IMR-90 (cell line): ENCODE data around the gene SLC6A17. TPM values are rescaled to one million over a fixed set of nuclear protein-coding genes. Genes with fewer than 3 reads are reported as not detected.

Experiments
- ATAC-seq: fragments of 200-7000 bp; cut with Tn5 transposase; 2 replicates; pipeline ENCODE4 v1.9.1; 2020; ENCODE audit warnings: low read depth, mild to moderate bottlenecking, moderate library complexity
- BruUV-seq: library from RNA; stranded (reverse); fragments of 400-500 nt; replicated peaks from 2 replicates; lab custom pipeline; 2021; lab: Mats Ljungman, UMichigan
- CTCF ChIA-PET: fragments of 300-600 bp; formaldehyde crosslinking; extraction: SDS; loops from one replicate; lab custom pipeline; 2021; ENCODE audit warnings: antibody characterized with exemption; lab: Yijun Ruan, JAX
- POLR2A ChIA-PET: fragments of 300-600 bp; sonication (Branson Sonifier 250); formaldehyde crosslinking; loops from one replicate; lab custom pipeline; 2022; ENCODE audit warnings: antibody characterized with exemption; ENCODE audit not compliant: unreplicated experiment; lab: Charles Lee
- DNase-seq: peaks from one replicate; pipeline ENCODE4 v3.0.0; 2013
- H2AFZ ChIP-seq: replicated peaks from 2 replicates; pipeline ENCODE3; 2013; ENCODE audit warnings: low read length, mild to moderate bottlenecking; ENCODE audit not compliant: poor library complexity
- H2AK5ac ChIP-seq: 2 replicates; pipeline ENCODE4 v1.6.1; 2013; ENCODE audit warnings: low read depth, low read length, inconsistent platforms
- H2AK9ac ChIP-seq: replicated peaks from 2 replicates; pipeline ENCODE3; 2013; ENCODE audit warnings: mild to moderate bottlenecking, low read depth, low read length, moderate library complexity; ENCODE audit not compliant: poor library complexity
- H2BK120ac ChIP-seq: 2 replicates; pipeline ENCODE4 v1.6.1; 2013; ENCODE audit warnings: low read depth, low read length, inconsistent platforms
- H2BK15ac ChIP-seq: 3 replicates; pipeline ENCODE4 v1.6.1; 2013; ENCODE audit warnings: low read depth, low read length, inconsistent platforms
- H2BK20ac ChIP-seq: 2 replicates; pipeline ENCODE4 v1.6.1; 2013; ENCODE audit warnings: low read depth, mild to moderate bottlenecking, inconsistent platforms, low read length, moderate library complexity
- H2BK5ac ChIP-seq: 2 replicates; pipeline ENCODE4 v1.6.1; 2013; ENCODE audit warnings: mild to moderate bottlenecking, low read depth, low read length, inconsistent platforms; ENCODE audit not compliant: poor library complexity, severe bottlenecking
- H3K14ac ChIP-seq: replicated peaks from 2 replicates; pipeline ENCODE4 v1.6.1; 2013; ENCODE audit warnings: low read depth, low read length, inconsistent platforms
- H3K18ac ChIP-seq: 2 replicates; pipeline ENCODE4 v1.6.1; 2013; ENCODE audit warnings: low read depth, low read length, control low read depth
- H3K23ac ChIP-seq: 2 replicates; pipeline ENCODE4 v1.6.1; 2013; ENCODE audit warnings: low read depth, low read length, inconsistent platforms
- H3K27ac ChIP-seq: 2 replicates; pipeline ENCODE4 v1.5.1; 2013; ENCODE audit warnings: mild to moderate bottlenecking, control low read depth, low read length; ENCODE audit not compliant: insufficient read depth
- H3K27me3 ChIP-seq: 2 replicates; pipeline ENCODE4 v1.6.1; 2013; ENCODE audit warnings: low read length; ENCODE audit not compliant: control insufficient read depth, insufficient read depth
- H3K36me3 ChIP-seq: 2 replicates; pipeline ENCODE4 v1.6.1; 2013; ENCODE audit warnings: low read length, mixed read lengths; ENCODE audit not compliant: control insufficient read depth, insufficient read depth
- H3K4ac ChIP-seq: 2 replicates; pipeline ENCODE4 v1.6.1; 2013; ENCODE audit warnings: low read depth, low read length, inconsistent platforms
- H3K4me1 ChIP-seq: 2 replicates; pipeline ENCODE4 v1.6.1; 2013; ENCODE audit warnings: low read length, mixed read lengths; ENCODE audit not compliant: control insufficient read depth, insufficient read depth
- H3K4me2 ChIP-seq: 2 replicates; pipeline ENCODE4 v1.6.1; 2013; ENCODE audit warnings: low read depth, mild to moderate bottlenecking, control low read depth, low read length, moderate library complexity
- H3K4me3 ChIP-seq: 2 replicates; pipeline ENCODE4 v1.5.1; 2013; ENCODE audit warnings: low read depth, mild to moderate bottlenecking, control low read depth, low read length, moderate library complexity; ENCODE audit not compliant: insufficient read depth
- H3K56ac ChIP-seq: 2 replicates; pipeline ENCODE4 v1.6.1; 2013; ENCODE audit warnings: low read length, inconsistent platforms; ENCODE audit not compliant: insufficient read depth; ENCODE audit errors: extremely low read depth
- H3K79me1 ChIP-seq, 2 experiments: 2 replicates each; pipeline ENCODE4 v1.6.1; 2013; ENCODE audit warnings: low read length in 2 of 2, inconsistent platforms in 1 of 2, low read depth in 1 of 2
- H3K9ac ChIP-seq: 2 replicates; pipeline ENCODE4 v1.6.1; 2013; ENCODE audit warnings: low read depth, low read length, control low read depth
- H3K9me1 ChIP-seq: 2 replicates; pipeline ENCODE4 v1.6.1; 2013; ENCODE audit warnings: low read length, inconsistent platforms; ENCODE audit not compliant: insufficient read depth
- H3K9me3 ChIP-seq: 2 replicates; pipeline ENCODE4 v1.6.1; 2013; ENCODE audit warnings: low read length; ENCODE audit not compliant: control insufficient read depth, insufficient read depth
- H4K20me1 ChIP-seq: 2 replicates; pipeline ENCODE4 v1.6.1; 2013; ENCODE audit warnings: low read length, inconsistent platforms; ENCODE audit not compliant: insufficient read depth
- H4K5ac ChIP-seq: 2 replicates; pipeline ENCODE4 v1.6.1; 2013; ENCODE audit warnings: mild to moderate bottlenecking, low read depth, low read length, control low read depth
- H4K8ac ChIP-seq, 2 experiments: 2 replicates each; pipeline ENCODE4 v1.6.1; 2013; ENCODE audit warnings: low read depth in 2 of 2, low read length in 2 of 2, control low read depth in 1 of 2, inconsistent platforms in 1 of 2
- H4K91ac ChIP-seq: 2 replicates; pipeline ENCODE4 v1.6.1; 2013; ENCODE audit warnings: low read depth, low read length, inconsistent platforms; ENCODE audit not compliant: insufficient read depth
- BHLHE40 ChIP-seq: fragments of 150-350 bp; IDR thresholded peaks from 2 replicates; pipeline ENCODE4 v1.6.1; 2016; ENCODE audit warnings: mild to moderate bottlenecking, low read depth, low read length
- MXI1 ChIP-seq: IDR thresholded peaks from 2 replicates; pipeline ENCODE4 v1.6.1; 2012; ENCODE audit warnings: low read depth, mild to moderate bottlenecking, low read length, moderate library complexity, borderline replicate concordance
- POLR2A ChIP-seq: IDR thresholded peaks from 2 replicates; pipeline ENCODE4 v1.6.1; 2012; ENCODE audit warnings: mild to moderate bottlenecking, low read depth, low read length
- WGBS, 2 experiments: methylation state at CpG; one replicate each; pipeline versions ENCODE4 v1.1.5 to v1.1.7; 2013; ENCODE audit warnings: missing lambda C conversion rate in 2 of 2; ENCODE audit not compliant: insufficient read length in 1 of 2; ENCODE audit errors: extremely low coverage in 2 of 2; 5-methylcytosine and 5-hydroxymethylcytosine counted together
- dilution Hi-C: fragments of 300-500 bp; cut with HindIII; formaldehyde crosslinking; loops from one replicate; pipeline ENCODE4 v1.14.3; 2018; ENCODE audit warnings: low sequenced_read_pairs; ENCODE audit not compliant: unreplicated experiment
- in situ Hi-C: fragments of 300-500 bp; cut with MboI; formaldehyde crosslinking; loops from 3 replicates; pipeline ENCODE4 v1.14.3; 2019; ENCODE audit warnings: low sequenced_read_pairs, inconsistent platforms, mixed read lengths
- intact Hi-C: fragments of 100-400 bp; cut with micrococcal nuclease; formaldehyde crosslinking; loops from 2 replicates; pipeline ENCODE4 v1.10.0; 2022
- polyA plus RNA-seq, 3 experiments: library from polyadenylated mRNA; depleted of rRNA; stranded (reverse); fragments of >200 nt; gene quantifications; 2 replicates each; pipeline ENCODE4 v1.2.3, GENCODE V29; 2012; ENCODE audit warnings: low replicate concordance in 1 of 3
- total RNA-seq: library from RNA; depleted of rRNA; stranded (reverse); fragments of >200 nt; gene quantifications from 2 replicates; pipeline ENCODE4 v1.2.3, GENCODE V29; 2012

Gene SLC6A17
- total and polyA plus RNA-seq, 2 of the 4 experiments (the other 2 are of a cell fraction), result 0.54 to 0.82 TPM

DNA sequence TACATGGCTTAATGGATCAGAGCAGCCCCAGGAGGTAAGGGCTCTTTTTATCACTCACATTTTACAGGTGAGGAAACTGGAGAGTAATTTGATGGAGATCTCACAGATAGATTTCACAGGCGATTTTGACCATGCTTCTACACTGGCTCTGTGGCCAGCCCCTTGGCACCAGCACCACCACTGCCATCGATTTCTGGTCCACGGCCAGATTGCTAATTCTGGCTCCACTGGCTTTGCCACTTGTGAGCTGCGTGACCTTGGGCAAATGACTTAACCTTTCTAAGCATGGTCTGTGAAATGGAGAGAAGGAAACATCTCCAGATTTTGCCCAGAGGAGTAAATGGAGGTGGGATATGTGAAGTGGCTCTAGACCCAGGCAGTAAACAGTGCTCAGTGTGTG lies 92.4 kb downstream of the SLC6A17 start:
- TF ChIP-seq MXI1, result no peak
- TF ChIP-seq BHLHE40, result no peak
- TF ChIP-seq POLR2A, result no peak
- DNase-seq (no peak), ATAC-seq (no peak)
- Histone ChIP-seq H4K5ac (no peak overlapping the region), H3K14ac (no peak overlapping the region), H2AFZ (no peak overlapping the region), H4K8ac (no peak overlapping the region), H3K9me1 (no peaks in the 10 kb centered on the region), H2BK120ac (no peak overlapping the region), H3K4me1 (no peaks in the 10 kb centered on the region; the same call in 1 of the 2 replicates), H3K36me3 (no peaks in the 10 kb centered on the region), H2BK5ac (no peak overlapping the region), H3K4ac (no peak overlapping the region), H2BK20ac (no peak overlapping the region), H4K20me1 (no peaks in the 10 kb centered on the region), H3K27me3 (peaks cover 53% of the 10 kb centered on the region), H3K9ac (no peak overlapping the region), H3K27ac (no peak overlapping the region), H2AK9ac (no peak overlapping the region), H3K4me2 (no peak overlapping the region), H3K4me3 (no peak overlapping the region), H4K91ac (no peak overlapping the region), H3K56ac (no peak overlapping the region), H2BK15ac (no peak overlapping the region), H3K79me1 (no peaks in the 10 kb centered on the region), H3K23ac (no peak overlapping the region), H2AK5ac (no peak overlapping the region), H3K18ac (no peak overlapping the region), H3K9me3 (no peaks in the 10 kb centered on the region)
- no CpG with 5 or more reads among the region's 4 CpGs for WGBS, 2 experiments
- BruUV-seq, result no TSS peak
- dilution Hi-C loops, result no loop called here
- intact Hi-C loops, result no loop called here
- ChIA-PET CTCF (no interaction called here), POLR2A (no interaction called here)
- in situ Hi-C loops, result no loop called here
